ENCODE results near the gene FBLN5.
"Not testable (repeated sequence)": the region's sequence is repeated elsewhere in the genome, so short reads cannot be mapped to it uniquely, and the experiment has no call there.

The FBLN5 gene

GRCh38 chr14:91904483-91904882 lies 43.0 kb downstream of the FBLN5 start:
- no peak for DNase-seq

DNA sequence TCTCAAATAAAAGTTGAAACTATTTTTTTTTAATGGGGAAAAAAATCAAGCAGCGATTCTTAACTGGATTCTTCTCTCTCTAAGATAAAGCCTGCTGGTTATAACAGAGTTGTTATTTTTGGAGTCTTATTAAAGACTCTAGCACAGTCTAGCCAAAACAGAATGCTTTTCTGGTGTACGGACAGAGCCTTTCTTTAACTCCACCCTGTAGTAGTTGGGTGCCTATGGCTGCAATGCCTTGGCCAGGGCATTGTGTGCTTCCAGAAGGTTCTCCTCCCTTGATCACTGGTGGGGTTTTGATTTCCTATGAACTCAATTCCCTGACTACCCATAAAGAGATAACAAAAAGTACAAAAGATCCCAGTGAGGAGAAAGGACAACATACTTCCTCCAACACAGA lies 44.4 kb downstream of the FBLN5 start:
- DNase-seq = no peak

GRCh38 chr14:91902336-91902735 lies 45.2 kb downstream of the FBLN5 start:
- DNase-seq = no peak

- no peak for DNase-seq
Observed at GRCh38 chr14:91901449-91902226, 45.9 kb downstream of the FBLN5 start.

DNA sequence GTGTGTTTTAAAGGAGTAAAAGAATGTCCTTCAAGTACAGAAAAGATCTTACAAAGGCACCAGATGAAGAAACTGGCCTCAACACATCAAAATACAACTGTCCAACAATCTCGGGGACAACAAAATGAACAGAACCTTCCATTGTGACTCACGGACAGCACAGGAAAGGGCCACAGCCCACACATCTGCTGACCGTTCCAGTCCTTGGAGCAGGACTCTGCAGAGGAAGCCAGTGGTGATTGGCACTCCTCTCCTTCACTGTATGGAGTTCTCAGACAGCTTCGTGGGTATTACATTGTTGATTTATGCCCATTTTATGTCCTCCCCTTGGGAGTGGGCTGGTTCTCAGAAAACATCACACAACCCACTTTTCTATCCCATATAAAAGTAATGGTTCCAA lies 47.7 kb downstream of the FBLN5 start:
- no peak for DNase-seq

DNA sequence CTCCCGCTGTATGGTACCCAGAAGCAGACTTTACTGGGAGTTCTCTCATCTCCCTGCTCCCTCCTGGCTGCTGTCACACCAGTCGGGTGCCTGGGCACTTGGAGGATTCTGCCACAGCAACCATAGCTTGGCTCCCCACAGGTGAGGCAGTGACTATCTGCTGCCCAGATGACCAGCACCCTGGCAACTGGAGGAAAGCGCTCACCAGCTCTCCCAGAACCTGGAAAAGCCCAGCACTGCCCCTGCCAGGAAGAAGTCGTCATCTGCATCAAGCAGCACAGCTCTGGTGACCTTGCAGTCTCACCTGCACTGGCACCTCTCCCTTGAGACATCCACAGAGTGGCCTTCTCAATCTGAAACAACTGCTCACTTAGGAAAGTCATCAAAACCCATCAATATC lies 48.3 kb downstream of the FBLN5 start:
- DNase-seq = no peak

DNA sequence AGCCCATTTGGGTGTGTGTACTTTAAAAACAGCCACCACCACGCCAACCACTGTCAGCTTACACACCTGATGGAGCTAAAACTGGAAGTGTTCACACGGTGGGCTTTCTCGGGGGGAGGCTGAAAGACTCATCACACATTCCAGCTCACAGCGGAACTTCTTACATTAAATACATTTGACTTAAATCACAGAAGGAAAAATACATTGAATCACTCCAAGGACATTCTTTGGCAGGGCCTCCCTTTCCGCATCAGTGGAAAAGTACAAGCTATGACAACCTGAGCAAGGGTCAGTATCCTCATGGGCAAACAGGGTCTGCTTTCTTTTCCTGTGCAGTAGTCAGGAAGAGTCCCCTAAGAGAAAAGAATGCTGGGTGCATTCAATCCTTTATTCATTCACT lies 49.1 kb downstream of the FBLN5 start:
- DNase-seq = peak; percentile 28

DNA sequence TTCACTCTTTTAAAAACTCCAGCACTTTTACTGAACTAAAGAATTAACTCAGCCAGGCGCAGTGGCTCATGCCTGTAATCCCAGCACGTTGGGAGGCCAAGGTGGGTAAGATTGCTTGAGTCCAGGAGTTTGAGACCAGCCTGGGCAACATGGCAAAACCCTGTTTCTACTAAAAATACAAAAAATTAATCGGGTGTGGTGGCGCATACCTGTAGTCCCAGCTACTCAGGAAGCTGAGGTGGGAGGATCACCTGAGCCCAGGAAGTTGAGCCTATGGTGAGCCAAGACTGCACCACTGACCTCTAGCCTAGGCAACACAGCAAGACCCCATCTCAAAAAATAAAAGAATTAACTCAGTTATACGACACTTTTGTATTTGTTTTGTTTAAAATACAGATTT lies 49.8 kb downstream of the FBLN5 start:
- DNase-seq = not testable (repeated sequence)

GRCh38 chr14:91897106-91897701 lies 50.3 kb downstream of the FBLN5 start:
- DNase-seq = no peak

DNA sequence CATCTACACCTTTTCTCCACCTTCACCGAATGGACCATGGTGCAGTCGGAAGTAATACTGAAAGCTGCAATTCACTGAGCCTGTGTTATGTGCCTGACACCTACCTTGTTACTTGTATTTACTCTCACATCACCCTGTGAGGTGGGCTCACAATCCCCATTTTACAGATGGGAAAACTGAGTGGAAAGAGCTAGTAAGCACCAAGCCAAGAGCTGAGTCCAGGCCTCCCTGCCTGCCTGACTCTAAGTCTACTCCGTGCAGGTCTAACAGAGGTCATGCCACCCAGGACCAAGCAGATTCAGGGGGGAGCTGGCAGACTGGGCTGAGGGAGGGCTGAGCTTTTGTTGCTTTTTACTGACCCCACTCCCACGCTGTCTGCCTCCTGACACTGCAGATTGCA lies 51.1 kb downstream of the FBLN5 start:
- DNase-seq = no peak

GRCh38 chr14:91893669-91894068 lies 53.8 kb downstream of the FBLN5 start:
- DNase-seq = no peak

DNA sequence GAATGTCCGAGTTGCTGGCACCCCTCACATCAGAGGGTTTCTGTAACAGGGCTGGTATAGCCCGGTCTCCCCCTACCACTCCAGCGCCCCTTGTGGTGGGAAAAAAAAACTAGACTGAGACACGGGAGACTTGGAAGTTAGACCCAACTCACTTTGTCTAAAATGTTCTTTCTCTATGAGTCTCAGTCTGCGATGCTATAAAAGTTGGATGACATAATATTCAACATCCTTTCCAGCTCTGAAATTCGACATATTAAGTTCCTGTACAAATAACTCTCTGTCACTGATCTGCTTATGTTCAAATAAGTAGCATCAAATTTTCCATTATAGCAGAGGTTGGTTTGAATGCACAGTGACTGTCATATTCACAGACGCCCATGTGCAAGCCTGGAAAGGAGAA lies 54.5 kb downstream of the FBLN5 start:
- DNase-seq = no peak

GRCh38 chr14:91891721-91892220 lies 55.7 kb downstream of the FBLN5 start:
- DNase-seq = no peak

GRCh38 chr14:91891101-91891500 lies 56.4 kb downstream of the FBLN5 start:
- DNase-seq = no peak

GRCh38 chr14:91890291-91890749 lies 57.2 kb downstream of the FBLN5 start:
- DNase-seq = no peak

- no peak for DNase-seq
Observed at GRCh38 chr14:91889477-91890211, 57.9 kb downstream of the FBLN5 start.

DNA sequence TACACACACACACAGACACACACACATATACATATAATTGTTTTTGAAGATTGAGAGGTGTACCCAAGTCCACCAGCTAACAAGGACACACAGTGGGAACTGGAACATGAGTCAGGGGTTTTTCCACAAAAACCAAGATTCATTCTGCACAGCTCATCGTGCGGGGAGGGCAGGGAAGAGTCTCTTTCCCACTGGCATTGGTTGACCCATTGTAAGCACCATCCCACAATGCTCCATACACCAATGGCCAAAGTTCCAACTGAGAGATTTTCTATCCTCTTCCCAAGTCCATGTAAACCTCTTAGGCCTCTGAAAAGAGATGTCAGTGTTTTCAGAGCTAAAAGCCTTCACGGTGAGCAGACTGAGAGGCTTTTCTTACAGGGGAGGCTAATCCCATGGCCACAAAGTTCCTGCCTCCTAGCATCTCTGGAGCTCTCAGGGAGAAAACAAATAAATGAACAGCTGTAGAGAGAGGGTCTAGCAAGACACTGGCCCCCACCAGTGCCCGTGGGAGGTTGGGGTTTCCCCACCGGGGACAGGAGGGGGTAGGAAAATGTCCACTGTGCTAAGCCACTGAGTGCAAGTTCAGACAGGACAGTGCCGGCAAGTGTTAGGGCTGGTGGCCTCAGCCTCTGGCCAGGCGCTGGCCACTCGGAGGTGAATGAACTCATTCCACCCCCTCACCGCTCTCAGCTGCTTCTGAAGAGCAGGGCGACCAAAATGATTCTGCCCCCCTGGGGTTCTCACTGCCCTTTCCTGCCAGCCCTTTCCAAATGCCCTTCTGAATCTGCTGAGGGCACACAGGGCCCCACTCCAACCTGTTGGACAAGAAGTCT lies 58.6 kb downstream of the FBLN5 start:
- DNase-seq = no peak

DNA sequence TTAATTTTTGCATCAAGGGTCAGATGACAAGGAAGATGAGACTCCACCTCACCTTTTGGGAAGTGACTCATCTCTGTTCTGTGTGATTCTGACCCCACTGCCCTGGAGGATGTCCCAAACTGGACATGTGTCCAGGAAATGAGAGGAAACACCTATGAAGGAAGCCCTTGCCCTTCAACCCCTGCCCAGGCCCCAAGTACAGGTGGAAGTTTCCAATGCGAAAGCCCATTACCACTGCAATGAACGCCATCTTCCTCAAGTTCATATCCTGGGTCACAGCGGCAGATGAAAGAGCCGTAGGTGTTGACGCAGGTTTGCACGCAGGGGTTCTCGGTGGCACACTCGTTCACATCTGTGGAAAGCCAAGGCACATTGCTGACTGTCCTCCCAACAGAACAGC lies 60.5 kb downstream of the FBLN5 start:
- no peak for DNase-seq

GRCh38 chr14:91885839-91886238 lies 61.7 kb downstream of the FBLN5 start:
- DNase-seq = no peak

- no peak for DNase-seq
Observed at GRCh38 chr14:91885113-91885712, 62.3 kb downstream of the FBLN5 start.

GRCh38 chr14:91884664-91885063 lies 62.8 kb downstream of the FBLN5 start:
- DNase-seq = no peak

DNA sequence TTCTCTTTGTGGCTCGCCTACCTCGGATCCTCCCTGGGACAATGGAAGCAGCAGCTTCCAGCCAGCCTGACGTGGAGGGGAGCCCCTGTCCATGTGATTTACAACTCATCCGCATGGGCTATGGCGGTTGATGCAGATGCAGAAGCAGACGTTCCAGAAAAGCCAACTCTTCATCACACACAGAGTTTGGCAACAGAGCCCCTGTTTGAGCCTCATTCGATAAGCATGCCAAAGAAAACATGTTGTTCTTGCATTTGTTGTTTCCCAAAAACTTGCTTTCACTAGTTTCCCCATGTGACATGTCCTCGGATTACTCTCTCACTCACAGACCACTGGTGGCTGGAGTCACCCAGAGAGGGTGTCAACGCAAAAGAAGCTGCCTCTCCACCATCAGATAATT lies 63.7 kb downstream of the FBLN5 start:
- DNase-seq = no peak

Measured in retina (tissue), 1 donor.